Measurements from ENCODE around the gene HEMK1.

HEMK1 gene

DNA sequence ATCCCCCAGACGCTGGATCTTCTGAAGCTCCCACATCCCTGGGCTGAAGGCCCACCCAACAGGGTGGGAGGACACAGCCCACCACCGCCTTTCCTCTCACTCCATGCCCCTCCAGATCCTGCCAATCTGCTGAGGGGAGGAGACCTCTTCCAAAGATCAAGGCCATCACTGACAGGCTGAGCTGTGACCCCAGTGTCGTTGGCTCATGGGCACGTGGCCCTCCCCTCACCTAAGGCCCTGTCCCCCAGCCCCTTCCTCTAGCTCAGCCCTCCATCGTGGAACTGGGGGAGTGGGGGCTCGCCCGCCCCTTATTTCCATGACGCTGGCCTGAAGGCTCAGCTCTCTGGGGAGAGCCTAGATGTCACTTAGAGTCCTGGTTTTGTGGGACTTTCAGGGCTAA lies 12.2 kb upstream of the HEMK1 start:
- H4K20me1 ChIP-seq (ENCODE audit: insufficient read depth, low read length, poor library complexity, severe bottlenecking), result no peaks in the 10 kb centered on the region
- no peaks in the 10 kb centered on the region for H3K36me3 ChIP-seq (ENCODE audit: insufficient read depth, low read length)
- H3K79me2 ChIP-seq (ENCODE audit: insufficient read depth, low read length), result no peaks in the 10 kb centered on the region
- no peak overlapping the region for H2AFZ ChIP-seq (ENCODE audit: low read length)
- H3K9ac ChIP-seq (ENCODE audit: low read depth, low read length, poor library complexity, severe bottlenecking), result no peak overlapping the region
- no peak overlapping the region for H3K4me3 ChIP-seq (ENCODE audit: low read length, poor library complexity, severe bottlenecking)
- no peaks in the 10 kb centered on the region for H3K9me3 ChIP-seq (ENCODE audit: insufficient read depth, low read depth, low read length)
- H3K4me2 ChIP-seq (ENCODE audit: low read depth, low read length, poor library complexity, severe bottlenecking), result no peak overlapping the region
- H3F3A ChIP-seq (ENCODE audit: low read depth), result no peaks in the 10 kb centered on the region
- no peaks in the 10 kb centered on the region for H3K27me3 ChIP-seq (ENCODE audit: insufficient read depth, low read length, poor library complexity, severe bottlenecking)
- no peaks in the 10 kb centered on the region for H3K9me2 ChIP-seq (replicated peaks; ENCODE audit: low read depth, low read length)
- no peak for TF ChIP-seq EZH2phosphoT487 (IDR thresholded peaks at IDR 0.05; ENCODE audit: borderline replicate concordance)
- TF ChIP-seq, protein P1, sequence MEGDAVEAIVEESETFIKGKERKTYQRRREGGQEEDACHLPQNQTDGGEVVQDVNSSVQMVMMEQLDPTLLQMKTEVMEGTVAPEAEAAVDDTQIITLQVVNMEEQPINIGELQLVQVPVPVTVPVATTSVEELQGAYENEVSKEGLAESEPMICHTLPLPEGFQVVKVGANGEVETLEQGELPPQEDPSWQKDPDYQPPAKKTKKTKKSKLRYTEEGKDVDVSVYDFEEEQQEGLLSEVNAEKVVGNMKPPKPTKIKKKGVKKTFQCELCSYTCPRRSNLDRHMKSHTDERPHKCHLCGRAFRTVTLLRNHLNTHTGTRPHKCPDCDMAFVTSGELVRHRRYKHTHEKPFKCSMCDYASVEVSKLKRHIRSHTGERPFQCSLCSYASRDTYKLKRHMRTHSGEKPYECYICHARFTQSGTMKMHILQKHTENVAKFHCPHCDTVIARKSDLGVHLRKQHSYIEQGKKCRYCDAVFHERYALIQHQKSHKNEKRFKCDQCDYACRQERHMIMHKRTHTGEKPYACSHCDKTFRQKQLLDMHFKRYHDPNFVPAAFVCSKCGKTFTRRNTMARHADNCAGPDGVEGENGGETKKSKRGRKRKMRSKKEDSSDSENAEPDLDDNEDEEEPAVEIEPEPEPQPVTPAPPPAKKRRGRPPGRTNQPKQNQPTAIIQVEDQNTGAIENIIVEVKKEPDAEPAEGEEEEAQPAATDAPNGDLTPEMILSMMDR (conservative IDR thresholded peaks at IDR 0.05; ENCODE audit: low read length), result no peak
- H3K4me1 ChIP-seq (ENCODE audit: insufficient read depth, low read length, poor library complexity, severe bottlenecking), result no peaks in the 10 kb centered on the region

DNA sequence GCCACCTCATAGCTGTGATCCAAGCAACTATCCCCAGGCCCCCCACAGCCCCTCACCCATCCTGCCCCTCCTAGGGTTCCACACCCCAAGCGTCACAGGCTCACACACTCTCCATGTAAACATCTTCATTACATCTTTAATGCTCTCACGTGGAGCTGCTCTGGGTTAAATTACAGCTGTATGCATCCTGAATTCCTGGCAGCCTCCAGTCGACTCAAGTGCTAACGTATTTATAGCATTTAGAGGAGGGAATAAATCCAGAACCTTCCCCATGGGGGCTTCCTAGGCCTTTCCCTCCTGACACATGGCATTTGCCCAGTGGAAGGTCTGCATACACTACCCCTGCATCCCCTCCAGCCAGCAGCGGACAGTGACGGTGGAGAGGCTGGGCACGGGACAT lies 11.4 kb upstream of the HEMK1 start:
- H3K27me3 ChIP-seq (ENCODE audit: insufficient read depth, low read length, poor library complexity, severe bottlenecking), result no peaks in the 10 kb centered on the region
- H2AFZ ChIP-seq (ENCODE audit: low read length), result no peak overlapping the region
- no peaks in the 10 kb centered on the region for H3K36me3 ChIP-seq (ENCODE audit: insufficient read depth, low read length)
- no peaks in the 10 kb centered on the region for H3F3A ChIP-seq (ENCODE audit: low read depth)
- H3K4me1 ChIP-seq (ENCODE audit: insufficient read depth, low read length, poor library complexity, severe bottlenecking), result no peaks in the 10 kb centered on the region
- no peaks in the 10 kb centered on the region for H4K20me1 ChIP-seq (ENCODE audit: insufficient read depth, low read length, poor library complexity, severe bottlenecking)
- H3K4me2 ChIP-seq (ENCODE audit: low read depth, low read length, poor library complexity, severe bottlenecking), result no peak overlapping the region
- no peaks in the 10 kb centered on the region for H3K79me2 ChIP-seq (ENCODE audit: insufficient read depth, low read length)
- no peaks in the 10 kb centered on the region for H3K9me3 ChIP-seq (ENCODE audit: insufficient read depth, low read depth, low read length)
- H3K4me3 ChIP-seq (ENCODE audit: low read length, poor library complexity, severe bottlenecking), result no peak overlapping the region
- H3K9me2 ChIP-seq (replicated peaks; ENCODE audit: low read depth, low read length), result no peaks in the 10 kb centered on the region
- H3K9ac ChIP-seq (ENCODE audit: low read depth, low read length, poor library complexity, severe bottlenecking), result no peak overlapping the region
- TF ChIP-seq, protein P1 (conservative IDR thresholded peaks at IDR 0.05; ENCODE audit: low read length), result no peak
- no peak for TF ChIP-seq EZH2phosphoT487 (IDR thresholded peaks at IDR 0.05; ENCODE audit: borderline replicate concordance)

DNA sequence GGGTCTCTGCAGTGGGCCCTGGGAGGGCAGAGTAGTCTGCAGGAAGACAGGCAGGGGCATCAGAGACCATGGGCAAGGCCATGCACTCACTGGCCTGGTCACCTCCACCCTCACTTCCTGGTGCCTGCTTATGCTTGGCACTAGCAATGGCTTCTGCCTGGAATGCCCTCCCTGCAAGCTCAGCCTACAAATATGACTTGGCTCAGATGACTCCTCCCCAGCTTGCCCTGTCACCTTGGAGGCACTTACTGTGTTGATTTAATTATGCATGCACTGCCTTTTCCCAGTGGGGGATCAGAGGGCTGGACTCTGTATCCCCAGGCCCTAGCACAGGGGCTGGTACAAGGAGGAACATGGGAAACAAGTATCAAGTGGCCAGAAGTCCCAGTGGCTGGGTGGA lies 9.6 kb upstream of the HEMK1 start:
- Histone ChIP-seq H3K9me2 (replicated peaks; ENCODE audit: low read depth, low read length) (no peaks in the 10 kb centered on the region), H3K4me1 (ENCODE audit: insufficient read depth, low read length, poor library complexity, severe bottlenecking) (no peaks in the 10 kb centered on the region), H3K9me3 (ENCODE audit: insufficient read depth, low read depth, low read length) (no peaks in the 10 kb centered on the region), H3K79me2 (ENCODE audit: insufficient read depth, low read length) (no peaks in the 10 kb centered on the region), H3K4me2 (ENCODE audit: low read depth, low read length, poor library complexity, severe bottlenecking) (no peak overlapping the region), H2AFZ (ENCODE audit: low read length) (no peak overlapping the region), H3K27me3 (ENCODE audit: insufficient read depth, low read length, poor library complexity, severe bottlenecking) (no peaks in the 10 kb centered on the region), H3K4me3 (ENCODE audit: low read length, poor library complexity, severe bottlenecking) (no peak overlapping the region), H4K20me1 (ENCODE audit: insufficient read depth, low read length, poor library complexity, severe bottlenecking) (no peaks in the 10 kb centered on the region), H3K36me3 (ENCODE audit: insufficient read depth, low read length) (no peaks in the 10 kb centered on the region), H3K9ac (ENCODE audit: low read depth, low read length, poor library complexity, severe bottlenecking) (no peak overlapping the region), H3F3A (ENCODE audit: low read depth) (no peaks in the 10 kb centered on the region)
- TF ChIP-seq, protein P1 (conservative IDR thresholded peaks at IDR 0.05; ENCODE audit: low read length), result no peak
- no peak for TF ChIP-seq EZH2phosphoT487 (IDR thresholded peaks at IDR 0.05; ENCODE audit: borderline replicate concordance)

Data from Loucy (cell line).